GM12865 (cell line): ENCODE results near the gene PLPPR3.

Experiments used
- DNase-seq: peaks from one replicate; pipeline ENCODE4 v3.0.0; 2010; ENCODE audit warnings: low read depth
- H3K4me3 ChIP-seq: 2 replicates; pipeline ENCODE4 v1.5.1; 2011; ENCODE audit warnings: mild to moderate bottlenecking, low read depth, low read length, control low read depth
- TF ChIP-seq, protein P1 (sequence below): IDR thresholded peaks from 2 replicates; pipeline ENCODE4 v1.5.1; 2011; ENCODE audit warnings: low read length, control low read depth, low read depth, inconsistent platforms; ENCODE audit not compliant: insufficient read depth; ENCODE audit errors: missing control alignments

The PLPPR3 gene

DNA sequence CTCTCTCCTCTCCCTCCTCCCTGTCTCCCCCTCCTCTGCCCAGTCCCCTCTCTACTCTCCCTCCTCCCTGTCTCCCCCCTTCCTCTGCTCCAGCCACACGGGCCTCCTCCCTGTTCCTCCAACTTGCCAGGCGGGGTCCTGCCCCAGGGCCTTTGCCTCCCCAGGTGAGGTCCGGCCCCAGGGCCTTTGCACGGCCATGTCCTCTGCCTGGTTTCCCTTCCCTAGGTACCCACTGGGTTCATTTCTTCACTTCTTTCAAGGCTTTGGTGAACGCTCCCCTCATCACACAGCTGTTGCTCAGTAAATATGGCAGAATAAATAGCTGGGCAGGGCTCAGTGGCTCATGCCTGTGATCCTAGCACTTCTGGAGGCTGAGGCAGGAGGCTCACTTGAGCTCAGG, 49.7 kb downstream of the PLPPR3 start:
- H3K4me3 ChIP-seq: no peak overlapping the region

GRCh38 chr19:771332-771785, 50.4 kb downstream of the PLPPR3 start:
- TF ChIP-seq, protein P1, sequence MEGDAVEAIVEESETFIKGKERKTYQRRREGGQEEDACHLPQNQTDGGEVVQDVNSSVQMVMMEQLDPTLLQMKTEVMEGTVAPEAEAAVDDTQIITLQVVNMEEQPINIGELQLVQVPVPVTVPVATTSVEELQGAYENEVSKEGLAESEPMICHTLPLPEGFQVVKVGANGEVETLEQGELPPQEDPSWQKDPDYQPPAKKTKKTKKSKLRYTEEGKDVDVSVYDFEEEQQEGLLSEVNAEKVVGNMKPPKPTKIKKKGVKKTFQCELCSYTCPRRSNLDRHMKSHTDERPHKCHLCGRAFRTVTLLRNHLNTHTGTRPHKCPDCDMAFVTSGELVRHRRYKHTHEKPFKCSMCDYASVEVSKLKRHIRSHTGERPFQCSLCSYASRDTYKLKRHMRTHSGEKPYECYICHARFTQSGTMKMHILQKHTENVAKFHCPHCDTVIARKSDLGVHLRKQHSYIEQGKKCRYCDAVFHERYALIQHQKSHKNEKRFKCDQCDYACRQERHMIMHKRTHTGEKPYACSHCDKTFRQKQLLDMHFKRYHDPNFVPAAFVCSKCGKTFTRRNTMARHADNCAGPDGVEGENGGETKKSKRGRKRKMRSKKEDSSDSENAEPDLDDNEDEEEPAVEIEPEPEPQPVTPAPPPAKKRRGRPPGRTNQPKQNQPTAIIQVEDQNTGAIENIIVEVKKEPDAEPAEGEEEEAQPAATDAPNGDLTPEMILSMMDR: peak; percentile 57
- H3K4me3 ChIP-seq: no peak overlapping the region
- peak; percentile 67 for DNase-seq

More for the DNA sequence above, 49.7 kb downstream of the PLPPR3 start:
- DNase-seq: no peak
- TF ChIP-seq, protein P1: no peak

GRCh38 chr19:769616-770015, 52.1 kb downstream of the PLPPR3 start:
- no peak for DNase-seq
- H3K4me3 ChIP-seq: no peak overlapping the region
- TF ChIP-seq, protein P1: no peak

GRCh38 chr19:768424-768823, 53.3 kb downstream of the PLPPR3 start:
- TF ChIP-seq, protein P1: no peak
- no peak overlapping the region for H3K4me3 ChIP-seq
- DNase-seq: no peak

DNA sequence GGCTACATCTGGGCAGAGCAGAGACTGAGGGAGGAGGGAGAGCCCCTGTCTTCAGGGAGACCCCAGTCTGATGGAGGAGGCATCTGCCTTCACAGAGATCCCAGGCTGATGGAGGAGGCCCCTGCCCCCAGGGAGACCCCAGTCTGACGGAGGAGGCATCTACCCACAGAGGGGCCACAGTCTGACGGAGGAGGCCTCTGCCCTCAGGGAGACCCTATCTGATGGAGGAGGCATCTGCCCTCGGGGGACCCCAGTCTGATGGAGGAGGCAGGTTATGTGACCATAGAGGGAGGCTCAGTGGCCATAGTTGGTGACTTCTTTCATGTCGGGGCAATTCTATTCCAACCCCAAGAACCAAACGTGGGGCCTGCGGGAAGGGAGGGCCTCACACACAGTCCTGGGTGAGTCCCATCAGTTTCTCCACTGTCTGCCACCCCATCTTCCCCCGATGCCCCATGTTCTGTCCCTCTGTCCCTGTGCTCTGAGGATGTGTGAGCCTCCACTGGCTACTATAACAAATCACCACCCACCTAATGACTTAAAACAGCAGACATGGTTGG, 56.5 kb downstream of the PLPPR3 start:
- TF ChIP-seq, protein P1: no peak
- no peak for DNase-seq
- H3K4me3 ChIP-seq: no peak overlapping the region

DNA sequence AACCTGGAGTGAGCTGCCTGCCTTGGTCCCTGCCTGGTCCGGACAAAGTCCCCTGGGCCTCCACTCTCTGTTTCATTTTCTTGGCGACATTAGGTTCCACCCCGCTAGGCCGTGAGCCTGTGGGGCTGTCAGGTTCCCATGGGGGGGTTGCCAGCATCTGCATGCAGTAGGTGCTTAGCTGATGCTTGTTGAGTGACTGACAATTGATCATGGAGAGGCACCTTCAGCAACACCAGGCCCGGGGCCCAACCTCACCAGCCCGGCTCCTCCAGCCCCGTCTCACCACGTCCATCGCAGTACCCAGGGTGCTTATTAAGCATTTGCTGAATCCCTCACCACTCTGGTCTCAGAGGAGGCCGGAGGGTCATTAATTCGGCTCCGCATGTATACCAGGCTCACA, 57.5 kb downstream of the PLPPR3 start:
- H3K4me3 ChIP-seq: no peak overlapping the region
- TF ChIP-seq, protein P1: no peak

GRCh38 chr19:763869-764268, 57.9 kb downstream of the PLPPR3 start:
- H3K4me3 ChIP-seq: no peak overlapping the region
- no peak for DNase-seq
- TF ChIP-seq, protein P1: no peak

More for the DNA sequence above, 57.5 kb downstream of the PLPPR3 start:
- no peak for DNase-seq
